22Rv1 (cell line): Measurements from ENCODE around the gene RNF135.
A peak's percentile ranks its signal among the peaks of the same experiment; 100 is the strongest.

ENCODE experiments used
- H3K27ac ChIP-seq: fragments of 450-650 bp; 2 replicates; pipeline ENCODE4 v1.5.1; 2017
- CTCF ChIP-seq: fragments of 450-650 bp; IDR thresholded peaks from 2 replicates; pipeline ENCODE4 v1.5.1; 2017; ENCODE audit warnings: mild to moderate bottlenecking
- ZFX ChIP-seq: fragments of 450-650 bp; IDR thresholded peaks from 2 replicates; pipeline ENCODE4 v1.6.1; 2017; ENCODE audit warnings: antibody characterized with exemption, borderline replicate concordance

RNF135 gene

GRCh38 chr17:30970831-30971567 lies at the start of gene RNF135:
RNF135 (plus strand) TSS chr17:30971039; CDS start chr17:30971074, 35 bp downstream.
- TF ChIP-seq CTCF = peak; percentile 24
- peak; percentile 54; the same call in 1 of the 2 replicates for TF ChIP-seq ZFX
- H3K27ac ChIP-seq = peak within 1 kb of the TSS; percentile 99

GRCh38 chr17:30921544-30922196 lies 49.2 kb upstream of the RNF135 start, which contains the start of gene ADAP2:
ADAP2 (plus strand) TSS chr17:30921945; CDS start chr17:30922015, 70 bp downstream.
- TF ChIP-seq CTCF (no peak), ZFX (no peak)
- H3K27ac ChIP-seq = peak within 1 kb of the TSS; percentile 8; the same call in 1 of the 2 replicates

GRCh38 chr17:30922235-30923030 lies 48.4 kb upstream of the RNF135 start:
- H3K27ac ChIP-seq = no peak overlapping the region
- TF ChIP-seq CTCF (no peak), ZFX (no peak)

GRCh38 chr17:30924341-30924740 lies 46.5 kb upstream of the RNF135 start:
- no peak overlapping the region for H3K27ac ChIP-seq

GRCh38 chr17:30926516-30926915 lies 44.3 kb upstream of the RNF135 start:
- no peak overlapping the region for H3K27ac ChIP-seq
- TF ChIP-seq CTCF = no peak

More at GRCh38 chr17:30924341-30924740, 46.5 kb upstream of the RNF135 start:
- TF ChIP-seq CTCF (no peak), ZFX (no peak)

- H3K27ac ChIP-seq = no peak overlapping the region
- TF ChIP-seq CTCF (no peak), ZFX (no peak)
Observed at GRCh38 chr17:30927756-30928155, 43.1 kb upstream of the RNF135 start.
